SK-N-MC (cell line): ENCODE measurements around the gene PPA2.

Experiments used
- EZH2 ChIP-seq: fragments of 200-600 bp; sonication (generic); IDR thresholded peaks from one replicate; pipeline ENCODE4 v1.6.1; 2017; ENCODE audit warnings: antibody characterized with exemption
- POLR2AphosphoS5 ChIP-seq: IDR thresholded peaks from 2 replicates; pipeline ENCODE4 v1.6.1; 2012; ENCODE audit warnings: mild to moderate bottlenecking, low read depth, low read length, borderline replicate concordance

- TF ChIP-seq EZH2, result no peak
- TF ChIP-seq POLR2AphosphoS5, result no peak
Measured at GRCh38 chr4:105490523-105490922, 16.7 kb upstream of the PPA2 start.
